Lower leg skin (tissue), 4 donors: ENCODE results near the gene PLP2. TPM values are rescaled to one million over a fixed set of nuclear protein-coding genes. Genes with fewer than 3 reads are reported as not detected.

Source experiments
- DNase-seq, 2 donors: peaks; one replicate each; pipeline ENCODE4 v3.0.0-alpha.2; 2019; ENCODE audit warnings: low spot score in 2 of 2
- H3K4me3 ChIP-seq: fragments of 200-600 bp; sonication (generic); 2 replicates; pipeline ENCODE4 v1.5.1; 2017; ENCODE audit warnings: mild to moderate bottlenecking, low read depth; ENCODE audit not compliant: poor library complexity, severe bottlenecking
- POLR2A ChIP-seq, 2 donors: fragments of 450-650 bp; IDR thresholded peaks; one replicate each; pipeline ENCODE4 v1.6.1; 2016 to 2017; ENCODE audit warnings: antibody characterized with exemption in 2 of 2, mild to moderate bottlenecking in 1 of 2, moderate library complexity in 1 of 2
- WGBS, 2 donors: methylation state at CpG; one replicate each; pipeline ENCODE4 v1.1.5; 2018; 5-methylcytosine and 5-hydroxymethylcytosine counted together
- intact Hi-C: fragments of 100-400 bp; cut with DNase I; formaldehyde crosslinking; loops from one replicate; pipeline ENCODE4 v1.15.0; 2023; ENCODE audit warnings: low total_unique reads
- total RNA-seq, 4 donors: library from RNA; depleted of rRNA; stranded (reverse); fragments of >200 nt; gene quantifications; one replicate each; pipeline ENCODE4 v1.1.0, GENCODE V29; 2016
- TF ChIP-seq, protein P1 (sequence below), 3 donors: fragments of 450-650 bp; IDR thresholded peaks; one replicate each; pipeline ENCODE4 v1.5.1; 2016; ENCODE audit warnings: antibody characterized with exemption in 3 of 3, mild to moderate bottlenecking in 3 of 3, moderate library complexity in 2 of 3

PLP2 gene
- total RNA-seq, 4 donors from 2014 or later = 126 to 132 (median 130) TPM

DNA sequence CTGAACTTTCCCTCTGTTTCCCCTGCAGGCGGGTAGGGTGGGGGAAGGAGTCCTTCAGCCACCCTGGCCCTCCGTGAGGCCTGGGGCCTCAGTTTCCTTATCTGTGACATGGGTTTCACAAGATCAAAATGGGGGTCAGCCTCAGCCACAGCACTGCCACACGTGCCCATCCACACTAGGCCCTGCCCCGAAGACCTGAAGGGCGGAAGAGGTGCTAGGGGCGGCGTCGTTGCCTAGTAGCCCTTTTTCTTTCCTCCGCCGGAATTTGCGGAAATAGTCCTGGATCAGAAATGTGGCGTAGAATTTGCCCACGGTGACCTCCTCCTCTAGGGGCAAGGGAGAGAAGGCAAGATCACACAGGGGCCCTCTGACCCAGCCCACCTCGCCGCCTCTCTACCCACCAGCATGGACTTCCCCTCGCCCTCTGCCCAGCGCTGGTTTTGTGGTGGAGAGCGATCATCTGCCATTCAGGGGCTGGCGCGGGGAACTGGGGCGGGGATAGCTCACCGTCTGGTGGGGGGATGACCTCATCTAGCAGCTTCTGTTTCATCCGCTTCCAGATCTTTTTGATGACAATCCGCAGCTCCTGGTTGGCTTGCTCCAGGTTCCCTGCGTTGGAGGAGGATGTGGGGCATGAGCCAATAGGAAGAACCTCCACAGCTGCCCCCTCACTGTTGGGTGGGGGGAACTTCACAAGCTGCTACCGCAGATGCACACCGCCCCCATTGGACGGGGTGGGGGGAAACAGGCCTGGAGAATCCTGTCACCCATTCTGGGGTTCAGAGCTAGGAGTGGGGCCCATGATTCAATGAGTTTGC, 37.9 kb downstream of the PLP2 start:
- intact Hi-C loops = no loop called here
- DNase-seq = no peak
- H3K4me3 ChIP-seq = no peak overlapping the region
- TF ChIP-seq POLR2A (IDR thresholded peaks at IDR 0.05) = no peak
- TF ChIP-seq, protein P1, sequence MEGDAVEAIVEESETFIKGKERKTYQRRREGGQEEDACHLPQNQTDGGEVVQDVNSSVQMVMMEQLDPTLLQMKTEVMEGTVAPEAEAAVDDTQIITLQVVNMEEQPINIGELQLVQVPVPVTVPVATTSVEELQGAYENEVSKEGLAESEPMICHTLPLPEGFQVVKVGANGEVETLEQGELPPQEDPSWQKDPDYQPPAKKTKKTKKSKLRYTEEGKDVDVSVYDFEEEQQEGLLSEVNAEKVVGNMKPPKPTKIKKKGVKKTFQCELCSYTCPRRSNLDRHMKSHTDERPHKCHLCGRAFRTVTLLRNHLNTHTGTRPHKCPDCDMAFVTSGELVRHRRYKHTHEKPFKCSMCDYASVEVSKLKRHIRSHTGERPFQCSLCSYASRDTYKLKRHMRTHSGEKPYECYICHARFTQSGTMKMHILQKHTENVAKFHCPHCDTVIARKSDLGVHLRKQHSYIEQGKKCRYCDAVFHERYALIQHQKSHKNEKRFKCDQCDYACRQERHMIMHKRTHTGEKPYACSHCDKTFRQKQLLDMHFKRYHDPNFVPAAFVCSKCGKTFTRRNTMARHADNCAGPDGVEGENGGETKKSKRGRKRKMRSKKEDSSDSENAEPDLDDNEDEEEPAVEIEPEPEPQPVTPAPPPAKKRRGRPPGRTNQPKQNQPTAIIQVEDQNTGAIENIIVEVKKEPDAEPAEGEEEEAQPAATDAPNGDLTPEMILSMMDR (IDR thresholded peaks at IDR 0.05) = no peak
- 44 to 72% methylated on average over 2 to 28 of the region's 28 CpGs for WGBS, 2 donors

- no peak for TF ChIP-seq POLR2A (IDR thresholded peaks at IDR 0.05)
- TF ChIP-seq, protein P1 (IDR thresholded peaks at IDR 0.05) = no peak
- intact Hi-C loops = no loop called here
- DNase-seq = no peak
- WGBS, 2 donors = 46 to 66% methylated on average over 4 to 7 of the region's 8 CpGs
- no peak overlapping the region for H3K4me3 ChIP-seq
Observed at GRCh38 chrX:49210406-49210805, 38.7 kb downstream of the PLP2 start.

DNA sequence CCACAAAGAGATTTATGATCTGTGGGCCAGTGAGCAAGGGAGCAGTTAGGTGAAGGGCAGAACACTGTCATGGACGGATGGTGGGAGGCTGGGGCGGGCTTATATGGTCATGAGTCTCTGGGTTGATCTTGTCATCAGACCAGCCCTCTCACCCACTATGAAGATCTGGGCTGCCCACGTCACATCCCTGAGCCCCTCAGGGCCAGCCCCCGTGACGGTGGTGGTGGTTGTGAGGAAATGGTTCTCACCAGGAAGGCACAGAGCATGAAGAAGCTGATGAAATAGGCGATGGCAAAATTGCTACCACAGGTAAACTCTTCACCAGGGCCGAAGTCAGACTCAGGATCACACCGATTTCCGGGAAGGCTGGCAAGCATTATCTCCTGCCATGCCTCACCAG, 39.4 kb downstream of the PLP2 start:
- DNase-seq = no peak
- intact Hi-C loops = no loop called here
- TF ChIP-seq POLR2A (IDR thresholded peaks at IDR 0.05) = no peak
- TF ChIP-seq, protein P1 (IDR thresholded peaks at IDR 0.05) = no peak
- WGBS, 2 donors = 81% methylated on average over 6 to 9 of the region's 9 CpGs
- no peak overlapping the region for H3K4me3 ChIP-seq

- 90 to 92% methylated on average over 2 of the region's 2 CpGs for WGBS, 2 donors
Observed at GRCh38 chrX:49212209-49212608, 40.5 kb downstream of the PLP2 start.

DNA sequence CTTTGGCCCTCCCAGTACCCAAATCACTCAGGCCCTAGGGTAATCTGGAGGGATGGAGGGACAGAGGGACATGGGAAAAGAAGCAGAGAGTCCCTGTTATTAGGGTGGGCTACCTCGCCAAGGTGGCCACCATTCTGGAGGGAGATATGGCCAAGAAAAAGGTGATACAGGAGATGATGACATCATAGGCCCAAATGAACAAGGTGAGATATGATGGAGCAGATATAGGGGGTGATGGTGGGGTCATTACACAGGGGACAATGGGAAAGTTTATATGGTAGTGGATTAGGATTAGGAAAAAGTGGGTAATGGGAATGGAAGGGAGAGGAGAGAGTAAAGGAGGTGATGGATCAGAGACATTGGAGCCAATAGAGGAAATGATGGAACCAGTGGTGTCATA, 41.2 kb downstream of the PLP2 start:
- no peak for TF ChIP-seq POLR2A (IDR thresholded peaks at IDR 0.05)
- TF ChIP-seq, protein P1 (IDR thresholded peaks at IDR 0.05) = no peak
- DNase-seq = no peak
- no peak overlapping the region for H3K4me3 ChIP-seq
- WGBS, 2 donors = 78 to 83% methylated on average over 1 of the region's 1 CpG
- intact Hi-C loops = no loop called here

More at GRCh38 chrX:49212209-49212608, 40.5 kb downstream of the PLP2 start:
- intact Hi-C loops = no loop called here
- no peak for DNase-seq
- H3K4me3 ChIP-seq = no peak overlapping the region
- TF ChIP-seq, protein P1 (IDR thresholded peaks at IDR 0.05) = no peak
- no peak for TF ChIP-seq POLR2A (IDR thresholded peaks at IDR 0.05)
